D721Med (cell line): ENCODE data around the gene RB1.

Experiments used
- DNase-seq: peaks from one replicate; pipeline ENCODE4 v3.0.0; 2011; ENCODE audit warnings: low spot score; ENCODE audit not compliant: insufficient read length
- FAIRE-seq: peaks from 2 replicates; lab custom pipeline; 2011; peaks lifted over from hg19 to GRCh38; lab: Jason Lieb, UNC
- TF ChIP-seq, protein P1 (sequence below): IDR thresholded peaks from 2 replicates; pipeline ENCODE4 v1.5.1; 2012; ENCODE audit warnings: mild to moderate bottlenecking, control low read depth; ENCODE audit not compliant: insufficient read depth; ENCODE audit errors: missing control alignments

The RB1 gene

DNA sequence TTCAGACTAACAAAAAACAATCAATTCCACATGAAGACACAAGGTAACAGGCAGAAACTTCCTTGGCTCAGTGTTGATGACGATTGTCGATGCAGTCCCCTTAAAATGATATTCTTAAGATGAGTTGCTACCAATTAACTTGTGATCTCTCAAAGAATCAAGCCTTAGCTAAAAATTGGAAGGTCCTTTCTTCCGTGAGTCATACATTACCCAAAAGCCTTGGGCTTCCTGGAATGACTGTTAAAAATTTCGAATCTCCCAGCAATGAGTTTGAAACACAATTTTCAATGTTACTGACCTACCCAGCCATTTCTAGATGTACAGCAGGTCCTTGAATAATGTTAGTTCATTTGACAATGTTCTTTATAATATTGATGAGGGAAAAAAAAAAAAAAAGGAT, 28.0 kb upstream of the RB1 start:
- TF ChIP-seq, protein P1, sequence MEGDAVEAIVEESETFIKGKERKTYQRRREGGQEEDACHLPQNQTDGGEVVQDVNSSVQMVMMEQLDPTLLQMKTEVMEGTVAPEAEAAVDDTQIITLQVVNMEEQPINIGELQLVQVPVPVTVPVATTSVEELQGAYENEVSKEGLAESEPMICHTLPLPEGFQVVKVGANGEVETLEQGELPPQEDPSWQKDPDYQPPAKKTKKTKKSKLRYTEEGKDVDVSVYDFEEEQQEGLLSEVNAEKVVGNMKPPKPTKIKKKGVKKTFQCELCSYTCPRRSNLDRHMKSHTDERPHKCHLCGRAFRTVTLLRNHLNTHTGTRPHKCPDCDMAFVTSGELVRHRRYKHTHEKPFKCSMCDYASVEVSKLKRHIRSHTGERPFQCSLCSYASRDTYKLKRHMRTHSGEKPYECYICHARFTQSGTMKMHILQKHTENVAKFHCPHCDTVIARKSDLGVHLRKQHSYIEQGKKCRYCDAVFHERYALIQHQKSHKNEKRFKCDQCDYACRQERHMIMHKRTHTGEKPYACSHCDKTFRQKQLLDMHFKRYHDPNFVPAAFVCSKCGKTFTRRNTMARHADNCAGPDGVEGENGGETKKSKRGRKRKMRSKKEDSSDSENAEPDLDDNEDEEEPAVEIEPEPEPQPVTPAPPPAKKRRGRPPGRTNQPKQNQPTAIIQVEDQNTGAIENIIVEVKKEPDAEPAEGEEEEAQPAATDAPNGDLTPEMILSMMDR = no peak
- FAIRE-seq = no peak
- DNase-seq = no peak

DNA sequence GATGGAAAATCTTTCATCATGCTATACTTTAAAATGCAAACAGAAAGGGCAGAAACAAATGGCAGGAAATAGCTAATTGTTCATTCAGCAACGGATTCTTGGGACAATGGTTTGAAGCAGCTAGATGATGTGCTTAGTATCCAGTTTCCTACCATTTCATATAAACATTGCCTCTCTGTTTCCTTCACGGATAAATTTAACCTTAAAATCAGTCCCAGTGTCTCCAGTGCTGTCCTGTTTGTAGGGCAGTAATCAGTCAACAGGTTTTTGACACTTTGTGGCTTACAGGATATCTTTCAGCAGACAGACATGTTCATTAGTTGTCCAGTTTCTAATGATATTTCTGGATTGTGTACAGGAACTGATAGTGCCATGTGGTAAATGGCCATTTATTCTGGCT, 24.7 kb upstream of the RB1 start:
- TF ChIP-seq, protein P1 = no peak
- FAIRE-seq = no peak
- DNase-seq = no peak

DNA sequence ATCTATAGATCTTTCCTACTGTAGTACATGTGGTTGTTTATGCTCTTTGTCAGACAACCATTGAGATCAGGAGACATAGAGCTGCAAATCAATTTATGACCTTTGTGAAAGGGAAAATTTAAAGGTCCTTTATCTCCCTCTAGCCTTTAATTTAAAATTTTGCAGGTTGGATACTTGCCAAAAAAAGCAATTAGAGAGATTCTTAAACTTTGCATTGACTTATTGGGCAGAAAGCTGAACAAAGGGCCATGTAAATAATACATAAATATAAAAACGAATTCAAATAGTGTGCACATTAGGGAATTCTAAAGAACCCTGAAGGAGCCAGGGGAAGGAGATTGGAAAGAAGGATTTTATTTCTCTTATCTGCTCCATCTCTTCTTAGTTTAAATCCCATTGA, 22.0 kb upstream of the RB1 start:
- no peak for FAIRE-seq
- TF ChIP-seq, protein P1 = no peak
- DNase-seq = no peak

DNA sequence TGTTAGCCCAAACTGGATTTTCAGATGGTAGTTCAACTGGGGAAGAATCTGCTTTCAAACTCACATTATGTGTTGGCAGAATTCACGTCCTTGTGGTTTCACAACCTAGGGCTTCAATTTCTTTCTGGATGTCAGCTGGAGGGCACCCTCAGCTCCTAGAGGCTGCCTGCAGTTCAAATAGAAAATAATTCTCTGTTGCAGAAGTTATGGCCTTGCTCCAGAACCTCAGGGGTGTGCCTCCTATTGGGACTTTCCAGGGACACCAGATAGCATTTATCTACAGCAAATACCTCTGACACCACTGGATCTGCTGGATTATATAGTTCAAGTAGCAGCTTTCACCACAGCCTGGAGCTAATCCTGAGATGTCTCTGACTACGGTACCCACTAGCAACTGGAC, 11.8 kb upstream of the RB1 start:
- FAIRE-seq = no peak
- TF ChIP-seq, protein P1 = no peak
- DNase-seq = no peak

DNA sequence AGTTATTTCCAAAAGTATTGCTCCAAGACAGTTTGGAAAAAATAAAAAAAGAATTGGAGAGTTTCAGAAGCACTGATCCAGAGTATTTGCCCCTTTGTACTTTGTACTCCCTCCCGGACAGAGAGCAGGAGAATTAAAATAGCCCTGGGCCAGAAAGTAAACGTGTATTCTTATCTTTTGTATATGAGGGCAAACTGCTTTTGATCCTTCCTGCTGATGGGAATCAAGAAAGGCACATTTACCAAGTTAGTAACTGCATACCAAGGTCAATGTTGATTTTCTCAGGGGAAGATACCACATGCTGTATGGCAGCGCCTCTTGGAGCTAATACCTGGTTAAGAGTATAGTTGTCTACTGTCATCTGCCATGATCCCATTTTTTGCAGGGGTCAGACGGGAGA, 10.9 kb upstream of the RB1 start:
- DNase-seq (no peak), FAIRE-seq (no peak)
- TF ChIP-seq, protein P1 = no peak

DNA sequence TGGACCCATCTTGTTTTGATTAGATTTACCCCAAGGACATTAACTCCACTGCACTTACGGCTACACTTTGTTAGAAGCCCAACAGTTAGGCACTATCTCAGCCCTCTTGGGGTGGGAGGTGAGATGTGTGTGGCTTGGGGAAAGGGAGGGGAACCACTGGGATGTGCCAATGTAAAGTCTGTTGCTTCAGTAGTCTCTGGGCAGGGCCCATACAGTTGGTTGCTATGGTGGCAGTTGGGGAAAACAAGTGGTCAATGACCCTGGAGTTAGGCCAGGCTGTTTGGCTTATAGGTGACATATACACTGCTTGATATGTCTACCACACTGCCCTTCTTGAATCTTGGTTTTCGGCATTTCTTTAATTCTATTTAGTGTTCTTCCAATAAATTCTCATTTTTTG, 8.9 kb upstream of the RB1 start:
- DNase-seq (no peak), FAIRE-seq (no peak)

DNA sequence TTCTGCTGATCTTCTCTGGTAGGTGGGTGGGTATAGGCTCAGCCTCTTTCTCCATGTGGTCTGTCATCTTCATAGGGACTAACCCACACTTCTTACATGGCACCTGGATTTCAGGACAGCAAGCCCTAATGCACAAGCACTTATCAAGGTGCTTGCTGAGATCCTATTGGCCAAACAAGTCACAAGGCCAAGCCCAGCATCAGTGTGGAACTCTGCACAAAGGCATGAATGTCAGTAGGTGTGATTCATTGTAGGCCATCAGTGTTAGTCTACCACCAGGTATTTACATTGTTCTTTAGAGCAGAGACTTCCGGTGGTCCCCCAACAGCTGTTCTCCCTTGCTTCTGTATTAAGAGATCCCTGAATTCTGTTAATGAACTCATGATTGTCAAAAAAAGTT, 8.3 kb upstream of the RB1 start:
- FAIRE-seq = no peak
- DNase-seq = no peak
- TF ChIP-seq, protein P1 = no peak

More for the DNA sequence above, 8.9 kb upstream of the RB1 start:
- TF ChIP-seq, protein P1 = no peak
